Upper lobe of left lung (tissue), 4 donors: ENCODE results near the gene DNAAF8.

ENCODE experiments used
- EP300 ChIP-seq, 4 donors: sonication (generic); formaldehyde crosslinking; IDR thresholded peaks; one replicate each; pipeline ENCODE4 v1.5.1; 2017; ENCODE audit warnings: antibody characterized with exemption in 4 of 4, control low read depth in 2 of 4
- POLR2A ChIP-seq, 4 donors: fragments of 450-650 bp; IDR thresholded peaks; one replicate each; pipeline ENCODE4 v1.5.1; 2016 to 2017; ENCODE audit warnings: antibody characterized with exemption in 4 of 4, mild to moderate bottlenecking in 2 of 4
- POLR2AphosphoS5 ChIP-seq, 2 donors: sonication (generic); formaldehyde crosslinking; IDR thresholded peaks; one replicate each; pipeline ENCODE4 v1.5.1; 2017; ENCODE audit warnings: antibody characterized with exemption in 2 of 2
- TF ChIP-seq, protein P1 (sequence below), 6 experiments: fragments of 450-650 bp in 4 of 6; fragments of 200-600 bp in 2 of 6; sonication (generic) in 2 of 6; IDR thresholded peaks; one replicate each; pipeline ENCODE4 v1.5.1; 2016 to 2019; ENCODE audit warnings: antibody characterized with exemption in 6 of 6

DNA sequence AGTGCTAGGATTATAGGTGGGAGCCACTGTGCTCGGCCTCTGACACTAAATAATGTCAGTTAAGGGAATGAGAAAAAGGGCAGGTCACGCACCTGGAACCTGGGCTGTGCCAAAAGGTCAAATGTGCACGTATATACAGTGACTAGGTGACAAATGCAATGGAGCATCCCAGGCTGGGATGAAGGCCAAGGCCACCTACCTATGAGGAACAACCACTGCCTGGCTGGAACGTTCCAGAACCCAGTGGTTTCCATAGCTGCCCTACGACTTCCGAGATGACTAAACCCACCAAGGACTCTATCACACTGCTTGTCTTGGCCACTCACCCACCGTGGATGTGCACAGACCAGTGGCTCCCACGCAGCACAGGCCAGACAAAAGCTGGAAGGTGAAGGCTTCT is 16.6 kb downstream of the DNAAF8 start:
- TF ChIP-seq, protein P1, sequence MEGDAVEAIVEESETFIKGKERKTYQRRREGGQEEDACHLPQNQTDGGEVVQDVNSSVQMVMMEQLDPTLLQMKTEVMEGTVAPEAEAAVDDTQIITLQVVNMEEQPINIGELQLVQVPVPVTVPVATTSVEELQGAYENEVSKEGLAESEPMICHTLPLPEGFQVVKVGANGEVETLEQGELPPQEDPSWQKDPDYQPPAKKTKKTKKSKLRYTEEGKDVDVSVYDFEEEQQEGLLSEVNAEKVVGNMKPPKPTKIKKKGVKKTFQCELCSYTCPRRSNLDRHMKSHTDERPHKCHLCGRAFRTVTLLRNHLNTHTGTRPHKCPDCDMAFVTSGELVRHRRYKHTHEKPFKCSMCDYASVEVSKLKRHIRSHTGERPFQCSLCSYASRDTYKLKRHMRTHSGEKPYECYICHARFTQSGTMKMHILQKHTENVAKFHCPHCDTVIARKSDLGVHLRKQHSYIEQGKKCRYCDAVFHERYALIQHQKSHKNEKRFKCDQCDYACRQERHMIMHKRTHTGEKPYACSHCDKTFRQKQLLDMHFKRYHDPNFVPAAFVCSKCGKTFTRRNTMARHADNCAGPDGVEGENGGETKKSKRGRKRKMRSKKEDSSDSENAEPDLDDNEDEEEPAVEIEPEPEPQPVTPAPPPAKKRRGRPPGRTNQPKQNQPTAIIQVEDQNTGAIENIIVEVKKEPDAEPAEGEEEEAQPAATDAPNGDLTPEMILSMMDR (IDR thresholded peaks at IDR 0.05) = no peak
- TF ChIP-seq POLR2A (IDR thresholded peaks at IDR 0.05) (no peak), POLR2AphosphoS5 (IDR thresholded peaks at IDR 0.05) (no peak), EP300 (IDR thresholded peaks at IDR 0.05) (no peak)
